Right ventricle myocardium inferior (tissue), 1 donor: ENCODE measurements around the gene REN. TPM values are rescaled to one million over a fixed set of nuclear protein-coding genes. Genes with fewer than 3 reads are reported as not detected.

ENCODE experiments used
- ATAC-seq: fragments of 200-7000 bp; cut with Tn5 transposase; one replicate; pipeline ENCODE4 v1.9.1; 2020; ENCODE audit warnings: mild to moderate bottlenecking, moderate library complexity
- DNase-seq: peaks from one replicate; pipeline ENCODE4 v3.0.0; 2021; ENCODE audit errors: missing footprints
- intact Hi-C: fragments of 100-400 bp; cut with DNase I; formaldehyde crosslinking; loops from one replicate; pipeline ENCODE4 v1.11.0; 2022
- long read RNA-seq: library from polyadenylated mRNA; unstranded; transcript quantifications from one replicate; pipeline ENCODE4 v2.0.0, GENCODE V29; 2021
- total RNA-seq: library from RNA; stranded (reverse); fragmentation: NEBNext Ultra II Directional; extraction: Animal tissue kit (Norgen Biotek cat#: 25700); gene quantifications from one replicate; pipeline ENCODE4 v1.2.1, GENCODE V29; 2021
- donor health status: DM: no; HTN: yes; CAD: no; lungs with severe emphysema.

Gene REN
- not detected for total RNA-seq
- long read RNA-seq = 0 reads

GRCh38 chr1:204166219-204166618, at the start of gene REN:
TSS of gene REN (minus strand) at chr1:204166337. CDS start at chr1:204166293, 44 bp downstream.
- DNase-seq (no peak), ATAC-seq (no peak)
- intact Hi-C loops = no loop called here

- DNase-seq (no peak), ATAC-seq (peak; percentile 78)
- intact Hi-C loops = loop anchor here (1.0 kb wide), 1 partner anchor 149 kb away; no protein-coding TSS in a partner anchor
Observed at GRCh38 chr1:204213668-204214662, 47.8 kb upstream of the REN start, which contains the start of gene GOLT1A. TSS of gene GOLT1A (minus strand) at chr1:204213988. CDS start at chr1:204213906, 82 bp downstream.

DNA sequence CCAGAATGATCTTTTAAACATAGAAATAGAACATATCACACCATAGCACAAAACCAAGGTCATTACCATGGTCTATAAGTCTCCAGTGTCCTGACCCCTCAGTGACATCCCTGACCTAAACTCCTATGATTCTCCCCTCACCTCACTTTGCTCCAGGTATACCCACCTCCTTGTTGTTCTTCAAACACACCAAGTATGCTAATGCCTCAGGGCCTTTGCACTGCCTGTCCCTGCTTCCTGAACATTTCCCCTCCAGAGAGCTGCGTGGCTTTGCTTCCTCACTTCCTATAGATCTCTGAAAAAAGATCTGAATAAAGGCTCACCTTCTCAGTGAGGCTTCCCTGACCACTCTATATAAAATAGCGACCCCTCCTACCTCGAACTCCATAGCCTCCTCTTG, 46.6 kb upstream of the REN start:
- no peak for DNase-seq
- ATAC-seq = no peak
- intact Hi-C loops = no loop called here

- DNase-seq (no peak), ATAC-seq (no peak)
- intact Hi-C loops = no loop called here
Observed at GRCh38 chr1:204211046-204211445, 44.9 kb upstream of the REN start.

DNA sequence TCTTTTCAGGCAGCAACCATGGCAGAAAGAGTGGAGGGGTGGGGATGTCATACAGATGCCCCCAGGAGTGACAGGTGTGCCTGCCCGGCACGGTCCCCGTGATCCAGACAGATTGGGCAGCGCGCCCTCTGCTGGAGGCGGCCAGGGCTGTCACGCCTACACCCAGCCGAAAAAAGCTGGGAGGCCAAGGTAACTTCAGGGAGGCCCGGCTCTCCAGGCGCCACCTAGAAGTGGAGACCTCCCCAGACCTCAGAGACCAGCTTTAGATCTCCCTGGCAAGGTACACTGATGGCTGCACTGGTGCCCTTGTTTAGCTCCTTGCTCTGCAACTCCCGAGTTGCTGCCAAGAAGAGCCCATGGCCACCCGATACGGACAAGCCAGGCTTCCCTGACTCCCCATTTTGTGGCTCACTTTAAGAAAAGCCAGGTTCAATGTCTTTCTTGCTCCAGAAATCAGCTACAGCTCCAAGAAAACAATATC, 41.0 kb upstream of the REN start:
- intact Hi-C loops = loop anchor here (1.0 to 2.0 kb wide), 2 partner anchors 45 to 346 kb away; partner anchors contain the start of gene SNRPE
- ATAC-seq (peak; percentile 84), DNase-seq (no peak)

- intact Hi-C loops = loop anchor here (2.0 kb wide), 1 partner anchor 345 kb away; the partner anchor contains the start of gene SNRPE
- DNase-seq (no peak), ATAC-seq (no peak)
Observed at GRCh38 chr1:204206121-204206520, 40.0 kb upstream of the REN start.

- no peak for ATAC-seq
- DNase-seq = no peak
- intact Hi-C loops = no loop called here
Observed at GRCh38 chr1:204205486-204205885, 39.3 kb upstream of the REN start.

- intact Hi-C loops = no loop called here
- DNase-seq (no peak), ATAC-seq (no peak)
Observed at GRCh38 chr1:204204944-204205343, 38.8 kb upstream of the REN start.

DNA sequence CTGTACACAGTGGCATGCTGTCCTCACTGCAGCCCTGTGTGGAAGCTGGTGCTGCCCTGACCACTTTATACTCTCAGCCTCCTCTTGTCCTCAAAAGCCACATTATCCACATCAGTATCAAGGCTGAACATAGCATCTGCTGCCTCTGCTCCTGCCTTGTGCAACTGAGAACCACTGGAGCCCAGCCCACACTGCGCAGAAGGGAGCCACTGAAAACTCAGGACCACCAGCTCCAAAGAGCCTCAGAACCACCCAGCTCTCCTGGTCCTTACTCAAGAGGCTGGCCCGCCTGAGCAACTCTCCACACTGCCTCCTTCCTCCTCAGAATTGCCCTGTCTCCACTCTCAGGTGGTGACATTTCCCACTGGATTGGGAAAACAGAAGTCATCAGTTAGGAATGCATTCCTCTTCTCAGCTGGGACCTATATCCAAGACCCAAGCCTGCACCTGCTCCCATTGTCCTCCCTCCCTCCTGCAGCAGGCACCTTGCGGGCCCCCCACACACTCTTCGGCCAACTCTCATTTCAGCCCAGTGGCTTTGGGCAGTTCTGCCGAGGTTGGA, 37.1 kb upstream of the REN start:
- ATAC-seq = no peak
- no peak for DNase-seq
- intact Hi-C loops = no loop called here

DNA sequence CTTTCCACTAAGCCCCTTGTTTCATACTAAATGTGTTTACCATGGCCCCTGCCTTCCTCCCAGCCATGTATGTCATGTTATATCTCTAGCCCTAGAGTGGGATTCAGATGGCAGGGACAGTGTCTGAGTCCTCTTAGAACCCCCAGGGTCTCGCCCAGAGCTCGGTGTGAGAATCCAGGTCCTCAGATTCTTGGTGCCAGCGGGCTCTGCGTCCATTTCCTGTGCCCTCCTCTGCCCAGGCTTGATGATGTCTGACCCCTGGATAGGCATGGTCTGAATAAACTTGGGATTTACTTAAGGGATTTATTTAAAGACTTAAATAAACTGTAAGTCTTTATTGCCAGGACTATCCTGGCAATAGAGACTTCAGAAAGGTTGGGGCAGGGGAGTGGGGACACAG, 36.3 kb upstream of the REN start:
- intact Hi-C loops = no loop called here
- DNase-seq (no peak), ATAC-seq (no peak)

DNA sequence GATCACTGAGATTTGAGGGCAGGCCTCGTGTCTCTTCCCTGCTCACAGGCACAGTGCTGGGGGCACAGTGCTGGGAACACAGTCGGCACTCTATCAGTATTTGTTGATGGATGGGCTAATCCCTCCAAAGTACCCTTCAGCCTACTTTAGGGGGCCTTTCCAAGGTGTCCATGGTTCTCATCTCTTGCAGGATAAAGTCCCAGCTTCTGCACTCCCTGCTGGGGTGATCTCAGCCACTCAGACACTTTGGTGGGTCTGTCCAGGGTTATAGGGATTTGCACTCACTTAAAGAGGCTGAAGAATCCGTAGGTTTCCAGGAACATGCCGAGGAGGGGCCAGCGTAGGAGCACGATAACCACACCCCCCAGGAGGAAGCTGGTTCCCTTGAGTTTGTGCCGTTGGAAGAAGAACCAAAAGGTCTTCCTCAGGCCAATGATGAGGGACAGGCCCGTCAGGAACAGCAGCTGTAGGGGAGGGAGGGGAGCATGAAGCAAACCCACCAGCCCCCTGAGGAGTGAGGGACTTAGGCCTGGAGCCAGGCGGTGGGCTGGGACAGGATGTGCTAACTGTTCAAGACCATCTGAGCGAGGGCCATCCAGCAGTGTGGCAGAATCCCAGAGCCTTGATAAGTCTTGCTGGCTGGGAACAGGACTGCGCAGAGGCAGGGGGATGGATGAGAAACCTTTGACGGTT, 35.4 kb upstream of the REN start:
- no peak for DNase-seq
- no peak for ATAC-seq
- intact Hi-C loops = no loop called here

DNA sequence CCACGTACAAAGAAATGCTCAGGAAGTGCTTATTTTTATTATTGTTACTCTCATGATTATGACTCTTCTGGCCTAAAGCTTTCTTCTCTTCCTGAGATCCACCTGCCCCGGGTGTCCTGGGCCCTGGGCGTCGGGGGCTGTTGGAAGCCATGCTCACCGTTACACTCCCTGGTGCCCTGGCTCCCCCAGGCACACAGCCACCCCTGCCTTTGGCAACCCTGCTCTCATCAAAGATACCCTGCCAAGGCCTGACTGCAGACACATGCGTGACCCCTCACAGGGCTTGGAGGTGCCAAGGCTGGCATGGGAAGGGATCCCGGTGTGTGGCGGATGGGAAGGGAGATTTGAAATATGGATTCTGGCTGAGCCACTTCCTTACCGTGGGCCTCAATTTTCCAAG, 33.4 kb upstream of the REN start:
- ATAC-seq (peak; percentile 49), DNase-seq (no peak)
- intact Hi-C loops = no loop called here

GRCh38 chr1:204198348-204199340, 32.5 kb upstream of the REN start:
- intact Hi-C loops = no loop called here
- DNase-seq (no peak), ATAC-seq (peak; percentile 83)

DNA sequence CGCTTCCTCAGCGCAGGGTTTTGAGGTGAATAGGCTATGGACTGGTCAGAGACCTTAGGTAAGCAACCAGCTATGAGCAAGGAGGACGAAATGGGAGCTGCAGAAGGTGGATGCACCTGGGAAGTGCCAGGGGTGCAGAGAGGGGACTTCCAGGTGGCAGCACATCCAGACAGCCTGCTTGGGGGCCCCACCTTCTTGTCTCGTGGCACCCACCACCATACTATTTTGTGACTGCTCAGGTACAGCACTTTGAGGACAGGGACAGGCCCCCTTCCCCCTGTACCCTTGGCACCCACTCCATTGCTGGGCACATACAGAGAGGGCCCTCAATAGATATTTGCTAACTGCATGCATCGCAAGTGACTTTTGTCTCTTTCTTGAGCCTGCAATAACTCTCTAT, 30.9 kb upstream of the REN start:
- intact Hi-C loops = no loop called here
- ATAC-seq (no peak), DNase-seq (no peak)

DNA sequence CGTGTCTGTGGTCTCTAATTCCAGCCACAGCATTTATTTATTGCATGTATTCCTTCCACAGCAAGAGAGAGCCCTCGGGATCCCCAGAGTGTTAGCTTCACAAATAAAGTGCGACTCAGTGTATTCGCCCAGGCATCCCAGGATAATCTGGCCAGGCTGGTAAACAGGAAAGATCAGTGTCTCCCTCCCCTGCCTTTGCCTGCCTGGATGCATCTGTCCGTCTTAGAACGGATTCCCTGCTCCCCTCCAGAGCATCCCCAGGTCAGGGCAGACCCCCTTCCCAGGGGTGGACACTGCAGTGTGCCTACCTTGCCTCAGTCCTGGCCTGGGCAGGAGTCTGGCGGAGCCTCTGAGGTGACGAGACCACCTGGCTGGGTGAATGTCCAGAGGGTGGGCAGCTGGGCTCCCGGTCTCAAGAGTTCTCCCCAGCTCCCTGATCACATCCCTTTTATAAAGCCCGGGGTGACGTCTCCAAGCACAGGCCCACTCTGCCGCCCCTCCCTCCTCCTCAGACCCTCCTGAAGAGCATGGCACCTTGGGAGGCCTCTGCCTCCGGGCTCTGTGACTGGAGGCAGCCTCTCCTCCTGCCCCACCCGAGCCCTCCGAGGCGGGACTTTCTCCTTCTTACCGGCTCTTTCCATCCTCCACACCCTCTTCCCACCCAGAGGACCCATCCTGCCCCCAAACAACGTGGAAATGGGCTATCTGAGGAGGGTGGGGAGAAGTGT, 30.1 kb upstream of the REN start, which contains the start of gene KISS1:
TSS of gene KISS1 (minus strand) at position 424 of the 728 bp plus-strand sequence. CDS start 3,615 bp downstream, outside the sequence.
- ATAC-seq (no peak), DNase-seq (no peak)
- intact Hi-C loops = no loop called here

DNA sequence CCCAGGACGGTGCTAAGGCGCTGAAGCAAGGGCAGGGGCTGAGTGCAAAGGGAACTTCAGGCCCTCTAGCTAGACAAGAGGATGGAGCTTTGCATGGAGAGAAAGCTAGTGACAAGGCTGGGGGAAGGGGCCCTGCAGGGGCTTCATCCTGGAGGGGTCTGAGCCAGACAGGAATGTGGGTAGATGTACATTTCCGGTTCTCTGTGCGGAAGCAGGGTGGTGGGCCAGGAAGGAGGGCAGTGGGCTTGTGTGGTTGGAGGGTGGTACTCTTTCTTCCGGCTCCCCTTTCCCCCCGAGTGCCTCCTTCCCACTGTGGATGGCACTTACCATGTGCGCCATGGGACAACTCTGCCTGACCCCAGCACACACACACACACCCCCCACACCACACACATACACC, 28.6 kb upstream of the REN start:
- intact Hi-C loops = no loop called here
- DNase-seq (no peak), ATAC-seq (no peak)

GRCh38 chr1:204194080-204194479, 27.9 kb upstream of the REN start:
- intact Hi-C loops = no loop called here
- DNase-seq = no peak
- ATAC-seq = no peak
